Mucosa of stomach (tissue), 1 donor: ENCODE measurements around the gene PTPN23.
A peak's percentile ranks its signal among the peaks of the same experiment; 100 is the strongest.

Source experiments
- H3K27me3 ChIP-seq: one replicate; pipeline ENCODE4 v1.7.0; 2013; ENCODE audit warnings: mild to moderate bottlenecking, low read length; ENCODE audit not compliant: control insufficient read depth, insufficient read depth
- H3K36me3 ChIP-seq: one replicate; pipeline ENCODE4 v1.7.0; 2013; ENCODE audit warnings: low read length; ENCODE audit not compliant: control insufficient read depth, insufficient read depth
- H3K4me1 ChIP-seq: one replicate; pipeline ENCODE4 v1.7.0; 2013; ENCODE audit warnings: mild to moderate bottlenecking, low read length; ENCODE audit not compliant: control insufficient read depth, insufficient read depth
- H3K4me3 ChIP-seq: one replicate; pipeline ENCODE4 v1.7.0; 2013; ENCODE audit warnings: low read length
- H3K9ac ChIP-seq: one replicate; pipeline ENCODE4 v1.7.0; 2013; ENCODE audit warnings: mild to moderate bottlenecking, low read length, moderate library complexity
- H3K9me3 ChIP-seq: one replicate; pipeline ENCODE4 v1.7.0; 2013; ENCODE audit warnings: mild to moderate bottlenecking, low read length, moderate library complexity; ENCODE audit not compliant: control insufficient read depth
- donor health status: Pancreatic carcinoma.

Gene PTPN23

DNA sequence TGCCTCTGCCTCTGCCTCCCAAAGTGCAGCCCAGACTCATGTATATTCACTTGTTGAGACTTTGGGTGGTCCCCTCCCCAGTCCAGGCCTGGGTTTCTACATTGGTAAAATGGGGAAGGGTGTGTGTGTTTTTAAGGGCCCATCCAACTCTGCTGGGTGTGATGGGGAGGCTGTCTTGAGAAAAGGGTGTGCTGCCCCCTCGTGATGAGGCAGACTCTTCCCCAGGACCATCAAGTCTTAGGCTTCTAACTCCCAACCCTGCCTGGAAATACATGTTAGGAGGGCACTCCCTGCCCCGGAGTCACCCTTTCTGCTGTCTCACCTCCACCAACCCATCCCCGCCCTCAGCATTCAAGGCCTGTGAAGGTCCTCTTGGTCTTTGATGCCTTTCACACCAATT, 4.4 kb upstream of the PTPN23 start:
- no peak overlapping the region for H3K9ac ChIP-seq
- no peak overlapping the region for H3K4me3 ChIP-seq
- H3K27me3 ChIP-seq = no peaks in the 10 kb centered on the region
- H3K36me3 ChIP-seq = no peaks in the 10 kb centered on the region
- H3K4me1 ChIP-seq = peaks cover 10% of the 10 kb centered on the region
- H3K9me3 ChIP-seq = no peaks in the 10 kb centered on the region

DNA sequence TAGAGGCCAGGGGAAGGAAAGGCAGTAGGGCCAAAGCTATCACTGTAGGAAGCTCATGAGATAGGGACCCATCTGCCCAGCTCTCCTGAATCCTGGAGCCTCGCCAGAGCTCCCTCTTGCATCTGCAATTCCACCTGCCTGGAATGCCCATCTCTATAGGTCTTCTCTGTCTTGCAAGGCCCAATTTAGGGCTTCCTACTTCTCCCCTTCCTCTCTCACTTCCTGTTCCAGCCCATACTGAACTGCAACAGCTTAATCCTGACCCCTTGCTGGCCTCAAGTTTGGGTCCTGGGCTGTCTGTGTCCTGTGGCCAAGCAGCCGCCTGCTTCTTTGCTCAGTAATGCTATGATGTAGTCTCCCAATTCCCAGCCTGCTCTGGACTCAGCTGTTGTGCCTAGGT, 3.6 kb upstream of the PTPN23 start:
- peaks cover 16% of the 10 kb centered on the region for H3K4me1 ChIP-seq
- no peaks in the 10 kb centered on the region for H3K27me3 ChIP-seq
- H3K9ac ChIP-seq = no peak overlapping the region
- H3K4me3 ChIP-seq = no peak overlapping the region
- no peaks in the 10 kb centered on the region for H3K9me3 ChIP-seq
- H3K36me3 ChIP-seq = no peaks in the 10 kb centered on the region

DNA sequence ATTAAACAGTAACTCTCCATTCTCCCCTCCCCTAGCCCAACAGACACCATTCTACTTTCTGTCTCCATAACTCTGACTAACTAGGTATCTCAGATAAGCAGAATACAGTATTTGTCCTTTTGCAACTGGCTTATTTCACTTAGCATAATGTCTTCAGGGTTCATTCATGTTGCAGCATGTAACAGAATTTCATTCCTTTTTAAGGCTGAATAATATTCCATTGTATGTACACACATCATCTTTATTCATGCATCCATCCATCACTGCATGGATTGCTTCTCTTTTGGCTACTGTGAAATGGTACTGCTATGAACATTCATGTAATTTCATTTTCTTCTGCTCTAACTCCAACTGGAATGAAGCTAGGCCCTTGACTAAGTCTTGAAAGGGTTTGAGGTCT, 2.0 kb upstream of the PTPN23 start:
- Histone ChIP-seq H3K9me3 (no peaks in the 10 kb centered on the region), H3K36me3 (no peaks in the 10 kb centered on the region), H3K4me1 (peaks cover 16% of the 10 kb centered on the region), H3K4me3 (no peak overlapping the region), H3K27me3 (no peaks in the 10 kb centered on the region), H3K9ac (no peak overlapping the region)

DNA sequence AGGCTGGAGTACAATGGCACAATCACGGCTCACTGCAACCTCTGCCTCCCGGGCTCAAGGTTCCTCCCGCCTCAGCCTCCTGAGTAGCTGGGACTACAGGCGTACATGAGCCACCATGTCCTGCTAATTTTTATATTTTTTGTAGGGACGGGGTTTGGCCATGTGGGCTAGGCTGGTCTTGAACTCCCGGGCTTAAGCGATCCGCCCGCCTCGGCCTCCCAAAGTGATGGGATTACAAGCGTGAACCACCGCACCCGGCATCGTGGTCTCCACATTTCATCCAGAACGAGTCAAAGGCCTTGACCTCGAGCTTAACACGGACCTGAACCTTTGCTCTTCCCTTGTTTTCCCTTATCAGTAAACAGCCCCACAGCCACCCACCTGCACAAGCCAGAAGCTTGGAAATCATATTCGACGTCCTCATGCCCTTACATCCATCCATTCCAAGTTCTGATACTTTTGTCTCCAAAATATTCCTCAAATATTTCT, 1.4 kb upstream of the PTPN23 start:
- H3K4me1 ChIP-seq = peaks cover 16% of the 10 kb centered on the region
- H3K9me3 ChIP-seq = no peaks in the 10 kb centered on the region
- no peaks in the 10 kb centered on the region for H3K36me3 ChIP-seq
- peak overlapping the region; percentile 95 for H3K9ac ChIP-seq
- no peak overlapping the region for H3K4me3 ChIP-seq
- no peaks in the 10 kb centered on the region for H3K27me3 ChIP-seq

DNA sequence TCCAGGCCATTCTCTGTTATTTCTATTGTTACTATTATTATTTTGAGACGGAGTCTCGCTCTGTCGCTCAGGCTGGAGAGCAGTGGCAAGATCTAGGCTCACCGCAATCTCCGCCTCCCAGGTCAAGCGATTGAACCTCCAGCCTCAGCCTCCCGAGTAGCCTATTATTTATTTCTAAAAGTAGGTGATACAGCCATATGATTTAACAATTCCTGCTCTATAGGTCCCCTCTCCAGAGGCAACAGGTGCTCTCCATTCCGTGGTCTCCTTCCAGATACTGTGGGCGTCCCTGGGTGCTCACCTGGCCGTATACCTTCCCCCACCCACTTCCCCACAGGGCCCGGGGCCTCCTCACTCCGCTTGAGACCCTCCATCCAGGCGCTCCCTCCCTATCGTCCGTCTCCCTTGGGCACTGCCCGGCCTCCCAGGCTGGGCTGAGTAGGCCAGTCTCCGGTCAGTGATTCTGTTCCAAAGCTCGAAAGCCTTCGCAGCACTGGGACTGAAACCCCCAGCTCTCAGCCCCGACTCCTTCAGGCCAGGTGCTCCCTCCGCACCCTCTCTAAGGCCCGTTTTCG, 708 bp upstream of the PTPN23 start:
- no peaks in the 10 kb centered on the region for H3K36me3 ChIP-seq
- no peaks in the 10 kb centered on the region for H3K9me3 ChIP-seq
- peak overlapping the region; percentile 95 for H3K9ac ChIP-seq
- H3K27me3 ChIP-seq = no peaks in the 10 kb centered on the region
- H3K4me3 ChIP-seq = peak overlapping the region; percentile 52
- H3K4me1 ChIP-seq = peaks cover 16% of the 10 kb centered on the region

DNA sequence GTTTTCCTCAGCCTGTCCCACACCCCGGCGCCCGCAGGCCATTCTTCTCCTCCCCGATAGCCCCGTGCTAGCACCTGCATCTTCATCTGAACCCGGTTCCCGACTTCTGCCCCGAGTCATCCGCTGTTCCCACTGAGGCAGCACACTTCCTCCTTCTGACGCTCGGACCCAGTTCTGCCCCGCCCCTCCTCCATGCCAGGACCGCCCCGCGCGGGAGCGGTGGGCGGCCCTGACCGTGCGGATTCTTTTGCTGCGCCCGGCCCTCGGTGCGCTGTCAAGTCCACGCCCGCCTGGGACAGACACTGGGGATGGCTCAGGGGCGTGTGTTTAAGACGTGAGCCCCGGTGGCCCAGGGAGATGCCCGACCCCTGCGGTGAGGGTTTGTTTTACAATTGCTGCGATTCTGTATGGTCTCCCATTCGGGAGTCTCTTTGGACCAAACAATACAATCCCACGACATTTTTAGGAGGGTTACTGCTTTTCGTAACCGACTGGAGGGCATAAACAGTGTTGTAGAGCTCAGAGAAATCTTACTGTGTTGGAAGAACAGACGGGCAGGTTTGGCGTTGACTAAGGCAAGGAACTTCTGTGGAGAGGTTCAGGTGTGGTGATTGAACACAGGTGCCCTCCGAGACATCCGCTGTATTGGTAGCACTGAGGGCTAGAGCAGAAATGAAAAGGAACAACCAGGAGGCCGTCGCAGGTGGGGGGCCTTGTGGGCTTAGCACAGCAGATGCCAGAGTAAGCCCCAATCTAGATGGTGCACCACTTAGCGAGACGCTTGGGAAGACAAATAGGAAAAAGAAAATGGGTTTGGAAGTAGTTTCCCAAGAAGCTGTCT, 716 bp downstream of the PTPN23 start:
- H3K36me3 ChIP-seq = no peaks in the 10 kb centered on the region
- peaks cover 16% of the 10 kb centered on the region for H3K4me1 ChIP-seq
- peak overlapping the region; percentile 95 for H3K9ac ChIP-seq
- no peaks in the 10 kb centered on the region for H3K9me3 ChIP-seq
- H3K27me3 ChIP-seq = no peaks in the 10 kb centered on the region
- H3K4me3 ChIP-seq = peak overlapping the region; percentile 52

DNA sequence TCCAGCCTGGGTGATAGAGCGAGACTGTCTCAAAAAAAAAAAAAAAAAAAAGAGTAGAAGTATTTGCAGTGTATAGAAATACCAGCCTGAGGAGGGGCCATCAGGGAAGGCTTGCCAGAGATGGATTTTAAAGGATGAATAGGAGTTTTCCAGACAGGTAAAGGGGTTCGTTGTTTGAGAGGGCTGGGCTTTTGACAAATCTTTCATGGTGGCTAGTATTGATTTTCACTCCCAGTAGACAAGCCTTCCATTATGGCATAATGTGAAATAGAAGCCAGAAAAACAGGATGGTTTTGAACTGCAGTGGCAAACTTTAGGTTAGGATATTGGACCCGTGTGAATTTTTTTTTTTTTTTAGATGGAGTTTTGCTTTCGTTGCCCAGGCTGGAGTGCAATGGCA, 3.6 kb downstream of the PTPN23 start:
- Histone ChIP-seq H3K4me3 (no peak overlapping the region), H3K36me3 (no peaks in the 10 kb centered on the region), H3K9me3 (no peaks in the 10 kb centered on the region), H3K9ac (no peak overlapping the region), H3K27me3 (no peaks in the 10 kb centered on the region), H3K4me1 (peaks cover 11% of the 10 kb centered on the region)

DNA sequence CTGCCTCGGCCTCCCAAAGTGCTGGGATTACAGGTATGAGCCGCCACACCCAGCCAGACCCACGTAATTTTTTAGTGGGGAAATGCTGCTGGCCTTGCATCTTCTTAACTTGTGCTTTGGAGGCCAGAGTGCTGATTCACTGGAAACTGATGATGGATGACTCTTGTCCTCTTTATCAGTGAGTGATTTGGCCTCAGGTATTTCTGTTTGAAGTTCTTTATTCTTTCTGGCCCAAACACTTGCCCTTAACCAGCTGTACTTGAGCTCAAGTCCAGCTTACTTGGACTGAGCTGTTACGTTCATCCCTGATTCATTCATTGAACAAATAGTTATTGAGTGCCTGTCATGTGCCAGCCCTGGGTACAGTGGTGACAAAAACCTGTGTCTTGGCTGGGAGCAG, 4.2 kb downstream of the PTPN23 start:
- no peaks in the 10 kb centered on the region for H3K36me3 ChIP-seq
- H3K9me3 ChIP-seq = no peaks in the 10 kb centered on the region
- no peak overlapping the region for H3K9ac ChIP-seq
- H3K27me3 ChIP-seq = no peaks in the 10 kb centered on the region
- H3K4me1 ChIP-seq = peaks cover 7% of the 10 kb centered on the region
- H3K4me3 ChIP-seq = no peak overlapping the region

DNA sequence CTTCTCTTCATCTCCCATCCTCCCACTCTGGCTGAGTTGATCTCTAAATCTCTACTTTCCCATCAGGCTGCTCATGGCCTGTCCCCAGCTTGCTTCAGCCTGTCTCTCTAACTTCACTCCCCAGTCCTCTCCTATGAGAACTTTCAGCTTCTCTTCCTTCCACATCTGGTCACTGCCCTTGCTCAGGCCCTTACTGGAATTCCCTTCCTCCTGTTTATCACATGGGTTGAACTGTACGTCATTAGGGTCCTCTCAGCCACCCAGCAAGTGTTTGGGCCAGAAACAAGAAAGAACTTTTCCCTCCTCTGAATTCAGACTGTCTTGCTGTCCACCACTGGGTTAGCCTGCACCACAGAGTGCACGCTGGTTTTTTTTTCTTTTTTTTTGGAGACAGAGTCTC, 5.0 kb downstream of the PTPN23 start:
- Histone ChIP-seq H3K27me3 (no peaks in the 10 kb centered on the region), H3K4me1 (peaks cover 7% of the 10 kb centered on the region), H3K9me3 (no peaks in the 10 kb centered on the region), H3K36me3 (no peaks in the 10 kb centered on the region), H3K4me3 (no peak overlapping the region), H3K9ac (no peak overlapping the region)

DNA sequence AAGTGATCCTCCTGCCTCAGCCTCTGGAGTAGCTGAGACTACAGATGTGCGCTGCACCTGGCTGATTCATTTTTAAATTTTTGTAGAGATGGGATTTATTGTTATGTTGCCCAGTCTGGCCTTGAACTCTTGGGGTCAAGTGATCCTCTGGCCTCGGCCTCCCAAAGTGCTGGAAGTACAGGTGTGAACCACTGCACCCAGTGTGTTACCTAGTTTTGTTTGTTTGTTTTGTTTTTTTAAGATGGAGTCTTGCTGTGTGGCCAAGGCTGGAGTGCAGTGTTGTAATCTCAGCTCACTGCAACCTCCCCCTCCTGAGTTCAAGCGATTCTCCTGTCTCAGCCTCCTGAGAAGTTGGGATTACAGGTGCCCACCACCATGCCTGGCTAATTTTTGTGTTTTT, 12.1 kb downstream of the PTPN23 start:
- H3K36me3 ChIP-seq = no peaks in the 10 kb centered on the region
- no peaks in the 10 kb centered on the region for H3K27me3 ChIP-seq
- H3K9me3 ChIP-seq = no peaks in the 10 kb centered on the region
- H3K4me1 ChIP-seq = peaks cover 11% of the 10 kb centered on the region
- H3K4me3 ChIP-seq = no peak overlapping the region
- no peak overlapping the region for H3K9ac ChIP-seq

DNA sequence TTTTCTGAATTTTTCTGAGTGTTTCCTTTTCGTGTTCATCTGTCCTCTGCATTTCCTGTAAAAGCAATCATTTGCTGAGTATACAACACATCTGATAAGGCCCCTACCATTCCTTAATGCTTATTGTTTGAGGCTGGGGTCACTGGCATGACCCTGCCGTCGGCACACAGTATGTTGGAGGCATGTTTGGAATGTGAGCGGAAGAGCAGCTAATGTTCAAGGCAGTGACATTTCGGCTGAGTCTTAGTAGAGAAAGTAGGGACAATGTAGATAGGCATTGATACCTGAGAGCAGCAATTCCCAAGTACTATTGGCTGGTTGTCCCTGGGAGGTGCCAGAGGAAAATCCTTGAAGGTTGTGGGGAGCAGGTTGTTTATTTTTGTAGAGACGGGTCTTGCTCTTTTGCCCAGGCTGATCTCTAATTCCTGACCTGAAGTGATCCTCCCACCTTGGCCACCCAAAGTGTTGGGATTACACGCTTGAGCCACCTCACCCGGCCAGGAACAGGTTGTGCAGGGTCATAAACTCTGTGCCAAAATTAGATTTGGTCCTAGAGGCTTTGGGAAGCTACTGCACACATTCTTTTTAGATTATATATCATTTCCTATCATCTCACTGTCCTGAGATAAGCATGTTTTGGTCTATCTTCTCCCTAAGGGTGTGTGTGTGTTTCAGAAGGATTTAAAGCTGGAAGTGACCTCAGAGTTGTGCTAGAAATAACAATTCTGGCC, 13.5 kb downstream of the PTPN23 start:
- peaks cover 11% of the 10 kb centered on the region for H3K4me1 ChIP-seq
- H3K27me3 ChIP-seq = no peaks in the 10 kb centered on the region
- no peaks in the 10 kb centered on the region for H3K36me3 ChIP-seq
- no peaks in the 10 kb centered on the region for H3K9me3 ChIP-seq
- H3K4me3 ChIP-seq = no peak overlapping the region
- no peak overlapping the region for H3K9ac ChIP-seq

DNA sequence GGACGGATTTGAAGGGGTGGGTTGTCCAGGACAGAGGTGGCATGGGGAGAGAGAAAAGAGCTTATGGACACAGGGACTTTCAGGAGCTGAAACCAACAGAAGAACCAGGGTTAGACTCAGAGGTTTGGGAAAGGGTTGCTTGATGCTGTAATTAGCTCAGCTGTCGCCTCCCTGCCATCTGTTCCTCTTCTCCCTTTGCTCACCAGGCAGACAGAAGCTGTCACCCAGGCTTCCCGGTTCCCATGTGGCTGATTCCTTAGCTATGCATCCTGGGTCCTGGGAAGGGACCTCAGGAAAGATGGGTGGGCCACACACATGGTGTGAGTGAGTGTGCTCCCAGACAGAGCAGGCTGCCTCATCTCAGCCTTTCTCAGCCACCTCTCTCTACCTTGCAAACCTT, 14.1 kb downstream of the PTPN23 start:
- Histone ChIP-seq H3K36me3 (no peaks in the 10 kb centered on the region), H3K9ac (no peak overlapping the region), H3K9me3 (no peaks in the 10 kb centered on the region), H3K4me1 (peaks cover 11% of the 10 kb centered on the region), H3K4me3 (no peak overlapping the region), H3K27me3 (no peaks in the 10 kb centered on the region)
